Measurements from ENCODE around the gene TCOF1. TPM values are rescaled to one million over a fixed set of nuclear protein-coding genes. Genes with fewer than 3 reads are reported as not detected.
"Not testable (repeated sequence)": the region's sequence is repeated elsewhere in the genome, so short reads cannot be mapped to it uniquely, and the experiment has no call there.

TCOF1 gene
- total RNA-seq, 1 experiment from 2014 or later, result 90.0 TPM

DNA sequence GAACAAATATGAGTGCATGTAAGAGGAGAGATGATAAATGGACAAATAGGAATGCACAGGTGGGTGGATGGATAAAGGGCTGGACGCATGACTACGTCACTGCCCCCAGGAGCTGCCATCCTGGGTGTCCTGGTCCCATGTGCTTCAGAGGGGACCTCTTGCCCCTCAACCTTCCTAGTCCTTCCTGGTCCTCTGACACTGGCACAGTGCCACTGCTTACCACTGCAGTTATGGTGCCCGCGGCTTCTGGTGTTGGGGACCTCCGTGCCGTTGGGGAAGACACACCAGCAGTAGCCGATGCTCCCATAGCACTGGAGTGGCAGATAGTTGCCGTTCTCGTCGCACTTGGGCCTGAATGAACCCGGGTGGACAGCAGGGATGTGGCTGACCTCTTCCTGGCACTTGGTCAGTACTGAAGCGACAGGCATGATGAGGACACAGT is 45.4 kb downstream of the TCOF1 start:
- DNase-seq (ENCODE audit: low read depth), result no peak

- no peak for DNase-seq (ENCODE audit: low read depth)
These were observed 46.6 kb downstream of the TCOF1 start for GRCh38 chr5:150404121-150404520.

DNA sequence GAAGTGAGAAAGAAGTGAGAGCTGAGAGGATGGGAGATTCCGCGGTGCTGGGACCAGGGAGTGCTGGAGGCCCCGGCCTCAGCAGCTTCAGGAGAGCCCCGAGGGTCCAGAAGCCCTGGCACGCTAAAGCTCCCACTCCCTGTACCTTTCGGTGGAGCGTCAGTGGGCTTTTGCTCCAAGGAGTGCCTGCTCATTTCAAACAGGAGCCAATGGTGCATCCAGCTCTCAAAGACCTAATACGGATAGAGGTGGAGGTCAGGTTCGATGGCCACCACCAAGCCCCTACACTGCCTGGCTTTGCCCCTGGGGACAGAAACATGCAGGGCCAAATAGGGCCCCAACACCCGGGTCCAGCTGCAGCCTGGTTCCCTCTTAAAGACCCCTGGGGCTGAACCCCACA is 47.0 kb downstream of the TCOF1 start:
- no peak for DNase-seq (ENCODE audit: low read depth)

DNA sequence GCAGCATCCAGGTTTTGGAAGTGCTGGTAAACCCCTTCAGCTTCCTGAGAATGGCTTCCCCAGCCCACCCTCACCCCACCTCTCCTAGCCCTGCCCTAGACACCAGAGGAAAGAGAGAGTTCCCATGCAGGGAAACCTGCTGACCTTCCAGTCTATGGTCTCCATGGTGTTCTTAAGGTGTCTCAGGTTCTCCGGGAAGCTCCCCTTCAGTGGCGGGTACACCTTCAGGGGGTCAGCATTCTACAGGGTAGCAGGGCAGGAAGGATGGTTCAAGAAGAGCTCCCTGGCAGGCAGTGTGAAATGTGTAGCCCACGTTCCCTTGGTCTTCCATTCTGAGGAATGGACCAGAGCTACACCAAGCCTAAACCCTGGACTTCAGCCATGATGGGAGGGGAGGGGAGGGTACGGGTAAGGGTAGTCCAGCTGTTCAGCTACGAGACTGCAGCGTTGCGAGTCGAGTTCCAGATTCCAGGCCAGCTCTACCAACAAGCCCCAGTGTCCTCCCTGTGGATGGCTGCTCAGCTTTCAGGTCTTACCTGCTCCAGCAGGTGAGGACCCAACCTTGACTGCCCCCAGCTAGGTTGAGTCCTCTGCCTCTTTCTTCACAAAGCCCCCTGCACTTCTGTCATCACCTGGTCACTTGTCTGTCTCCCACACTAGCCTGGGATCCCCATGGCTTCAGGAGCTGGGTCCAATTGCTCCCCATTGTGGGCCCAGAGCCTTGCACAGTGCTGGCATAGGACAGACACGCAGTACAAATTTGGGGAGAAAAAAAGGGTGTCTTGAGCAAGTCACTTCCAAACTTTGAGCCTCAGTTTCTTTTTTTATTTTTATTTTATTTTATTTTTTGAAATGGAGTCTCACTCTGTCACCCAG is 47.7 kb downstream of the TCOF1 start:
- no peak for DNase-seq (ENCODE audit: low read depth)

DNA sequence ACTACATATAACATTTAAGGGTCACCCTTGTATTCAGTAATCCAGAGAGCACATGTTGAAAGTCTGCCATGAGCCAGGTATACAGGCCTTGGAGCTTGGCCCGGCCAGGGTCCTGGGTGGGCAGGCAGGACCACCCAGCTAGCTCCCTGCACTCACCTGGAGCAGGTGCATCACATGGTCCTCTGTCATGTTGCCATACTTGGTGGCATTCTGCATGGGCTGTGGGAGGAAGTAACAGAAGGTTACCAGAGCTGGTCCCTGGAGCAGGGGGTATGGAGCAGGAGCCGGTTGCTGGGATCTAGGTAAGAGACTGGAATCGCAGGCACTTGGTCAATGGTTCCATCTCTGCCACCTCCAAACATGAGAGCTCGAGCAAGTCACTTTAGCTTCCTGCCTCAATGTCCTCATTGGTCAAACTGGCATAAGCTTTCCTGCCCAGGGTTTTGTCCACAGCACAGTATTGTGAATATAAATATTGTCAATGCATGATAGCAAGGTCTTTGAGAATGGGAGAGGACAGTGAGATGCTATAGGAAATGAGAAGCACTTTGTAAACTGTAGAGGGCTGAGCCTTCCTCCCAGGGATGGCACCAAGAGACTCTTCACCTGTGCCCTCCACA is 48.7 kb downstream of the TCOF1 start:
- no peak for DNase-seq (ENCODE audit: low read depth)

DNA sequence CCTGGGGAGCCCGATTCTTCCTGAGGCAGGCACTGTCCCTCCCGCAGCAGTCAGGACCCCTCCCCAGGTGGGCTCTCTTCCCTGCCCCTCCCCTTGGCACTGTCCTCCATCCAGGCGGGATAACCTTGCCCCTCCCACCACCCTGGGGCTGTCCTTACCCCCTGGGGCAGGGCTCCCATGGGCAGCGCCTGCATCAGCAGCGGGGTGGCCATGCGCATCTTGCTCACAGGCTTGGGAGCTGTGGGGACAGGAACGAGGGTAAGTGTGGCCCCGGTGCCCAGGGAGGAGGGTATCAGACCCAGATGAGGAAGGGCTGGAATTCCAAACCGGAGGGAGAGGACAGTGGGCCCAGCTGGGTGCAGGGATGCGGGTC is 49.2 kb downstream of the TCOF1 start:
- no peak for DNase-seq (ENCODE audit: low read depth)

- DNase-seq (ENCODE audit: low read depth), result no peak
These were observed 49.7 kb downstream of the TCOF1 start for GRCh38 chr5:150407096-150407720.

DNA sequence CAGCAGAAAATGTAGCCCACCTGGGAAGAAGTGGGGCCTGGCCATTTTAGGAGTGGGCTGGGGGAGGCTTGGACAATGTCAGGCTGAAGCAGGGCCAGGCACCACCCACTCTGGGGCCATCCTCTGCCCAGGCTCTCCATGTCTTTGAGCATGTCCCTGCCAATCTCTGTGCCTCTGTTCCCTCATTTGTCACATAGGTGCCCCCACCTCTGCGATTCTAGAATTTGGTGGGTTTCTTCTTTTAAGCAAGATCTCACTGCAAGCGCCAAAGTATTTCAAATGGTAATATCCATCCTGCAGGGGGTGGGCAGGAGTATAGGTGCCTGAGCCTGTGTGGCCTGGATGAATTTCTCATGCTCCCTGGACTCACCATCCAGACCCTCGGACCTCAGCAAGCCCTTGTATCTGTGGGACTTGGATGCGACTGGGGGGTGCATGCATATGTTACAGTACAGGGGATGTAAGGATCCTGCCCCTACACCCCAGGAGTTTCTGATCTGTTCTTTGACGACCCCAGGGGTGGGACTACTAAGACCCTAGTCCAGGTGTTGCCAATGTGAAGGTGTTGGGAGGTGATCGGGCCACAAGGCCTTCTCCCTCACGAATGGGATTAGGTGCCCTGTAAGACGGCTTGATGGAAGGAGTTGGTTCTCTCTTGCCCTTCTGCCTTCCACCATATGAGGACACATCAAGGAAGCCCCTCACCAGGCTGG is 50.9 kb downstream of the TCOF1 start:
- DNase-seq (ENCODE audit: low read depth), result no peak

DNA sequence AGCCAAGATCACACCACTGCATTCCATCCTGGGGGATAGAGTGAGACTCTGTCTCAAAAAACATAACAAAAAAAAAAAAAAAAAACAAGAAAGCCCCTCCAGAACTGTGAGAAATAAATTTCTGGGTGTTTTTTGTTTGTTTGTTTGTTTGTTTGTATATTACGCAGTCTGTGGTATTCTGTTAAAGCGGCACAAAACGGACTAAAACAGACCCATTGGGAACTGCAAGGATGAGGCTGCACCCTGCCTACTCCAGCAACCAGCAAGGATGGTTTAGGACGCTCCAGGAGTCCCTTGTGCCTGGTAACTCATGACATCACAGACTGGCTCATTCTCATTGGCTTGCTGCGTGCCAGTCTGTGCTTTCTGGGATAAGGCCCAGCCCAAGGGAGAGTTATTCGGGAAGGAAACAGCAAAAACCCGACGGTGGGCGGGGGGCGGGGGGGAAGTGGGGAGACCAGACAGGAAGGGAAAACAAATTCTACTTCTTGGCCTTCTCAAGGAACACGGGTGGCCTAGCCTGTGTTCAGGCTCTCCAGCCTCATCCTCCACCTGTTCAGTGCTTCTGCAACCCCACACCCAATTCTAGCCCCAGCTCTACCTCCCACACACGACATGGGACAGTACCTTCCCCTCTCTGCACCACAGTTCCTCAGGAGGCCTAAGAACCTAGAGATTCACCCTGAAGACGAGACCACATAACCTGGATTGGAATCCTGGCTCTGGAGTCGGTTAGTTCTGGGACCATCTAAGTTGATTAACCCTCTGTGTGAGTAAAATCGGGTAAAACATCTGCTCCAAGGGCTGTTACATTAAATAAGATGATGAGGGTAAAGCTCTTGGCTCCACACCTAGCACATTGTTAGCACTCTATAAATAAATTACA is 52.4 kb downstream of the TCOF1 start:
- DNase-seq (ENCODE audit: low read depth), result peak; percentile 90

- DNase-seq (ENCODE audit: low read depth), result peak; percentile 69
These were observed 53.2 kb downstream of the TCOF1 start for GRCh38 chr5:150410524-150411244.

- DNase-seq (ENCODE audit: low read depth), result no peak
These were observed 53.9 kb downstream of the TCOF1 start for GRCh38 chr5:150411245-150411979.

DNA sequence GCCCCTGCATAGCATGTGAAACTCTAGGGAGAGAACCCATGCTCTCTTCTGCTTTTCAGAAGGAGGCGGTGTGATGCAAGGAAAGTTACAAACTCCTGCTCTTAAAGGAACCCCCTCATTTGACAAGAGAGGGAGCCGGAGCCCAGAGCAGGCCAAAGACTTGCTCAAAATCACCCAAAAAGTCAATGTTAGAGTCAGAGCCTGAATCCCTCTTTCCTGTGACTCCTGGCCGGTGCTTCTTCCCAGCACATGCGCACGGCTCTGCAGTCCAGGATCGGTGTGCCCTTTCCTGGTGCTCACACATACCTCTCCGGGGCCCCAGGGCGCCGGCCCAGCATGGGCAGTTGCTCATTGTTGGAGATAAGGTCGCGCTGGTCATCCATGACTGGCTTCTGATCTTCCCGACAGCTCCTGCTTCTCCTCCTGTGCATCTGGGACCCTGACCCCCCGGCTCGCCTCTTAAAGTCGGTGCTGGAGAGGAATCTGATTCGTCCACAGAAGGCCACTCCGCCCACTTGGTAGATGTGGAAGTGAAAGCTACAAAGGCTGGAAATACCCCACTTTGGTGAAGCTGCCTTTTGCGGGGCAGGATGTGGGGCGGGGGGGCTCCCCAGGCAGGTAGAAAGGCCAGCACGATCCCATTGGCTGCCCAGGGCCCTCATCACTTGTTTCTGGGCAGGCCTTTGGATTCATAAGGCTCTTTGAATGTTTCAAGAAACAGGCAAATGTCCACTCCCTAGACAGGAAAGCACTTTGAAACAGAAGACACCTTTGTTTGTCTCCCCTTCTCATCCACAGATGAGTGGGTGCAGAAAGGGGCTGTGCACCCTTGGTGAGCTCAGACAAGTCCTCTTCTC is 55.0 kb downstream of the TCOF1 start, which contains the start of gene CD74:
TSS of gene CD74 (minus strand) at position 592 of the 857 bp plus-strand sequence. CDS start at position 431, 161 bp downstream.
- DNase-seq (ENCODE audit: low read depth), result peak; percentile 33

GRCh38 chr5:150413176-150413901 is 55.8 kb downstream of the TCOF1 start:
- DNase-seq (ENCODE audit: low read depth), result no peak

GRCh38 chr5:150413902-150414790 is 56.6 kb downstream of the TCOF1 start:
- DNase-seq (ENCODE audit: low read depth), result not testable (repeated sequence)

- DNase-seq (ENCODE audit: low read depth), result no peak
These were observed 62.3 kb downstream of the TCOF1 start for GRCh38 chr5:150419630-150420270.

DNA sequence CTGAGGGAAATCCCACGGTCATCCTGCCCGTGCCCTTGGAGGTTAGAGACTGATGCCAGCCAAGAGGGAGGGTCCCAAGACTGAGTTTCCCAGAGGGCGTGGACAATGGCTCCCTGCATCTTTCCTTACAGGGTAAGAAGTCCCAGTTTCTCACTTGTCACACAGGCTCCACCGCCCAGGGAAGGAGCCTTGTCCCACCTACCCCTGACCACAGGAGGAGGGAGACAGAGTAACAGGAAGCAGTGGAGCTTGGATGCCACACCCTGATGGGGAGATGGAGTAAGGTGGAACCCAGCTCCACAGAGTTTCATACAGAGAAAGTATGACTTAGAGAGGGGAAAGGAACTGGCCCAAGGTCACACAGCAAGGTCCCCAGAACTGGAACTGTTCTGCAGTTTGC is 64.6 kb downstream of the TCOF1 start:
- DNase-seq (ENCODE audit: low read depth), result no peak

Measured in Daoy (cell line).